H1 (cell line): ENCODE measurements around the gene EVC2. TPM values are rescaled to one million over a fixed set of nuclear protein-coding genes. Genes with fewer than 3 reads are reported as not detected.

Source experiments
- CTCF ChIA-PET: fragments of 300-600 bp; sonication (Branson Sonifier 250); formaldehyde crosslinking; loops from one replicate; lab custom pipeline; 2021; ENCODE audit not compliant: partially characterized antibody; lab: Charles Lee
- POLR2A ChIA-PET: fragments of 300-600 bp; sonication (Branson Sonifier 250); formaldehyde crosslinking; loops from one replicate; lab custom pipeline; 2021; ENCODE audit warnings: inconsistent platforms; ENCODE audit not compliant: partially characterized antibody; lab: Charles Lee
- DNase-seq, 2 experiments: peaks; one replicate each; pipeline versions ENCODE4 v3.0.0 to v3.0.0-alpha.2; 2010 to 2022; ENCODE audit warnings: low spot score in 2 of 2, low read depth in 1 of 2, mixed read lengths in 1 of 2
- FAIRE-seq: peaks from 2 replicates; lab custom pipeline; 2011; peaks lifted over from hg19 to GRCh38; lab: Jason Lieb, UNC
- H2AFZ ChIP-seq: 2 replicates; pipeline ENCODE4 v1.8.1; 2012; ENCODE audit warnings: low read length, inconsistent platforms
- H2AK5ac ChIP-seq: 2 replicates; pipeline ENCODE4 v1.6.1; 2013; ENCODE audit warnings: low read depth, low read length
- H2BK120ac ChIP-seq: replicated peaks from 2 replicates; pipeline ENCODE3; 2013; ENCODE audit warnings: low read depth, low read length, inconsistent platforms
- H2BK12ac ChIP-seq: 2 replicates; pipeline ENCODE4 v1.6.1; 2013; ENCODE audit warnings: low read depth, low read length
- H2BK15ac ChIP-seq: 2 replicates; pipeline ENCODE4 v1.6.1; 2013; ENCODE audit warnings: low read length
- H2BK20ac ChIP-seq: 2 replicates; pipeline ENCODE4 v1.6.1; 2013; ENCODE audit warnings: low read length
- H2BK5ac ChIP-seq: 2 replicates; pipeline ENCODE4 v1.6.1; 2013; ENCODE audit warnings: low read depth, low read length
- H3K14ac ChIP-seq: 2 replicates; pipeline ENCODE4 v1.6.1; 2013; ENCODE audit warnings: inconsistent platforms; ENCODE audit not compliant: insufficient read length
- H3K18ac ChIP-seq: 2 replicates; pipeline ENCODE4 v1.6.1; 2013; ENCODE audit warnings: low read length; ENCODE audit errors: extremely low read depth
- H3K23ac ChIP-seq: 2 replicates; pipeline ENCODE4 v1.6.1; 2013; ENCODE audit warnings: inconsistent platforms; ENCODE audit not compliant: insufficient read length
- H3K23me2 ChIP-seq: 2 replicates; pipeline ENCODE4 v1.6.1; 2013; ENCODE audit warnings: low read depth, low read length
- H3K27ac ChIP-seq: 2 replicates; pipeline ENCODE4 v1.6.1; 2011; ENCODE audit warnings: low read depth, low read length, inconsistent platforms
- H3K27me3 ChIP-seq, 4 experiments: replicated peaks in 1 of 4; 1 replicate in 1 of 4; 2 replicates in 3 of 4; pipeline versions ENCODE4 v1.6.1 to v1.8.1; 2011 to 2013; ENCODE audit warnings: low read length in 3 of 4, mild to moderate bottlenecking in 3 of 4, inconsistent platforms in 2 of 4, mixed read lengths in 2 of 4, moderate library complexity in 1 of 4; ENCODE audit not compliant: control insufficient read depth in 3 of 4, insufficient read depth in 3 of 4; ENCODE audit errors: extremely low read depth in 1 of 4
- H3K36me3 ChIP-seq, 4 experiments: 2 replicates each; pipeline versions ENCODE4 v1.6.1 to v1.8.1; 2011 to 2013; ENCODE audit warnings: mild to moderate bottlenecking in 4 of 4, low read length in 3 of 4, moderate library complexity in 2 of 4, control low read depth in 1 of 4, inconsistent platforms in 1 of 4; ENCODE audit not compliant: insufficient read depth in 4 of 4, control insufficient read depth in 2 of 4
- H3K4ac ChIP-seq: replicated peaks from 2 replicates; pipeline ENCODE3; 2013; ENCODE audit warnings: low read length, low read depth, mixed read lengths, inconsistent platforms; ENCODE audit not compliant: insufficient read length
- H3K4me1 ChIP-seq, 4 experiments: replicated peaks in 1 of 4; 1 replicate in 1 of 4; 2 replicates in 3 of 4; pipeline versions ENCODE4 v1.6.1 to v1.8.1; 2011 to 2013; ENCODE audit warnings: low read length in 3 of 4, inconsistent platforms in 2 of 4, mixed read lengths in 1 of 4; ENCODE audit not compliant: insufficient read depth in 4 of 4, control insufficient read depth in 3 of 4
- H3K4me2 ChIP-seq, 2 experiments: 2 replicates each; pipeline versions ENCODE4 v1.6.1 to v1.8.1; 2011 to 2013; ENCODE audit warnings: low read depth in 2 of 2, low read length in 2 of 2, control low read depth in 1 of 2, inconsistent platforms in 1 of 2, mild to moderate bottlenecking in 1 of 2; ENCODE audit not compliant: insufficient read depth in 1 of 2
- H3K4me3 ChIP-seq, 4 experiments: fragments of 200-600, 300-600 bp in 1 of 4; sonication (generic), shearing (Covaris generic), sonication (Bioruptor Twin) in 1 of 4; 2 replicates each; pipeline versions ENCODE4 v1.5.1 to v1.8.1; 2011 to 2016; ENCODE audit warnings: low read length in 4 of 4, low read depth in 3 of 4, control low read depth in 2 of 4, inconsistent platforms in 2 of 4, mild to moderate bottlenecking in 2 of 4, mixed read lengths in 1 of 4, moderate library complexity in 1 of 4; ENCODE audit not compliant: insufficient read depth in 2 of 4; ENCODE audit errors: extremely low read depth in 1 of 4
- H3K56ac ChIP-seq: replicated peaks from 2 replicates; pipeline ENCODE3; 2013; ENCODE audit warnings: low read depth, mild to moderate bottlenecking, mixed read lengths, low read length, inconsistent platforms; ENCODE audit not compliant: insufficient read length
- H3K79me1 ChIP-seq: 2 replicates; pipeline ENCODE4 v1.6.1; 2013; ENCODE audit warnings: low read depth, low read length, control low read depth
- H3K79me2 ChIP-seq, 2 experiments: 2 replicates each; pipeline versions ENCODE4 v1.6.1 to v1.8.1; 2012 to 2013; ENCODE audit warnings: low read length in 2 of 2, mild to moderate bottlenecking in 2 of 2, inconsistent platforms in 1 of 2; ENCODE audit not compliant: insufficient read depth in 2 of 2, control insufficient read depth in 1 of 2
- H3K9ac ChIP-seq, 4 experiments: replicated peaks in 1 of 4; 1 replicate in 1 of 4; 2 replicates in 3 of 4; pipeline versions ENCODE4 v1.6.1 to v1.8.1; 2011 to 2013; ENCODE audit warnings: low read depth in 3 of 4, low read length in 3 of 4, control low read depth in 2 of 4, mild to moderate bottlenecking in 2 of 4, moderate library complexity in 2 of 4, inconsistent platforms in 1 of 4; ENCODE audit errors: extremely low read depth in 1 of 4
- H3K9me3 ChIP-seq, 2 experiments: 2 replicates each; pipeline versions ENCODE4 v1.6.1 to v1.8.1; 2012 to 2013; ENCODE audit warnings: mild to moderate bottlenecking in 2 of 2, moderate library complexity in 2 of 2, control low read depth in 1 of 2, inconsistent platforms in 1 of 2, low read depth in 1 of 2, low read length in 1 of 2, mixed read lengths in 1 of 2; ENCODE audit not compliant: insufficient read depth in 2 of 2
- H4K20me1 ChIP-seq, 2 experiments: replicated peaks in 1 of 2; 2 replicates each; pipeline versions ENCODE3 to v1.8.1; 2011 to 2013; ENCODE audit warnings: inconsistent platforms in 2 of 2, low read length in 2 of 2, mild to moderate bottlenecking in 1 of 2; ENCODE audit not compliant: insufficient read depth in 2 of 2, control insufficient read depth in 1 of 2
- H4K5ac ChIP-seq: 2 replicates; pipeline ENCODE4 v1.6.1; 2013; ENCODE audit warnings: low read length, low read depth, mixed read lengths, inconsistent platforms; ENCODE audit not compliant: insufficient read length
- H4K8ac ChIP-seq: 2 replicates; pipeline ENCODE4 v1.8.0; 2013; ENCODE audit warnings: mild to moderate bottlenecking, moderate library complexity, low read length, inconsistent platforms; ENCODE audit not compliant: insufficient read depth; ENCODE audit errors: extremely low read depth
- H4K91ac ChIP-seq: replicated peaks from 2 replicates; pipeline ENCODE3; 2013; ENCODE audit warnings: low read length, mixed read lengths, inconsistent platforms; ENCODE audit not compliant: insufficient read length
- RFX5 ChIP-seq: IDR thresholded peaks from 2 replicates; pipeline ENCODE4 v1.6.1; 2011; ENCODE audit warnings: low read depth, low read length, improper control_type of control experiment, borderline replicate concordance
- YY1 ChIP-seq: IDR thresholded peaks from 2 replicates; pipeline ENCODE4 v1.6.1; 2011; ENCODE audit warnings: low read depth, mild to moderate bottlenecking, low read length
- WGBS, 2 experiments: shearing (Covaris generic) in 1 of 2; methylation state at CpG; one replicate each; pipeline versions ENCODE4 v1.1.6 to v1.1.7; 2013 to 2015; ENCODE audit warnings: low lambda C conversion rate in 2 of 2, mixed read lengths in 2 of 2, inconsistent platforms in 1 of 2, low coverage in 1 of 2, missing lambda C conversion rate in 1 of 2; ENCODE audit not compliant: insufficient replicate concordance in 2 of 2, insufficient coverage in 1 of 2, insufficient read length in 1 of 2; ENCODE audit errors: extremely low coverage in 1 of 2, missing lambda C conversion rate in 1 of 2; 5-methylcytosine and 5-hydroxymethylcytosine counted together
- polyA plus RNA-seq, 7 experiments: library from polyadenylated mRNA; depleted of rRNA in 3 of 7; stranded (reverse) in 5 of 7; unstranded in 2 of 7; fragments of >200 nt in 5 of 7; fragments of 200-250 nt in 2 of 7; gene quantifications; 1 replicate in 5 of 7; 2 replicates in 1 of 7; 4 replicates in 1 of 7; pipeline versions ENCODE4 v1.2.1 to v1.2.3, GENCODE V29; 2011 to 2013; ENCODE audit warnings: missing spikeins in 2 of 7, mixed read lengths in 2 of 7
- total RNA-seq: library from RNA; stranded (reverse); fragmentation: NEBNext Ultra II Directional; extraction: Animal tissue kit (Norgen Biotek cat#: 25700); gene quantifications from 2 replicates; pipeline ENCODE4 v1.2.1, GENCODE V29; 2021

The EVC2 gene
- total and polyA plus RNA-seq, 2 of the 8 experiments (the other 6 are each of a cell fraction or from before 2014, with no cell fraction given), result 0.73 to 5.9 TPM

DNA sequence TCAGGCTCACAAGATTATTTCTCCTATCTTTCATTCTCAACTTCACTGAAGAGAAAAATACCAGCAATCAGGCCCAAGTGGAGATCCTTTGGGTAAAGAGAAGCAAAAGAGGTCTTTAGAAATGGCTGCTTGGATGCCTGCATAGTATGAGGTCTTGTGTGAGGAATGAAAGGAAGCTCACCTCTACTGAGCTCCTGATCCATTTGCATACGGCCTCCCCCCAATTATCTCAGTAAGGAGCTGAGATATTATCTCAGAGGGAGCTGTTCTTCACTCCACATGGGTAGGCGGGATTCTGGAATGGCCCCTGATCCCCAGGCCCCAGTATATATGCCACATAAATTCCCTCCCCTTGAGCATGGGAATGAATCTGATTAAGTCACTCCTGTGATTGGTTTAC is 75.8 kb downstream of the EVC2 start:
- Histone ChIP-seq H2BK15ac (no peak overlapping the region), H3K9ac (no peak overlapping the region), H3K79me1 (no peaks in the 10 kb centered on the region), H4K20me1 (peaks cover 0 to 2% of the 10 kb centered on the region in 2 experiments), H2AFZ (no peak overlapping the region), H3K9me3 (0 out of 4 replicates have a peak, but pooled peaks cover 0 to 2% of the 10 kb centered on the region in 2 experiments), H4K8ac (no peak overlapping the region), H4K91ac (no peak overlapping the region), H3K56ac (no peak overlapping the region), H3K18ac (no peak overlapping the region), H3K27ac (no peak overlapping the region), H2BK12ac (no peak overlapping the region), H3K14ac (no peak overlapping the region), H2BK5ac (no peak overlapping the region), H3K4ac (no peak overlapping the region), H2BK20ac (no peak overlapping the region), H2AK5ac (no peak overlapping the region), H3K79me2 (no peaks in the 10 kb centered on the region), H3K4me2 (no peak overlapping the region)
- POLR2A ChIA-PET, result no interaction called here
- WGBS, 2 experiments, result 70% methylated on average over 2 of the region's 2 CpGs; no CpG with 5 or more reads in 1 of the 2 experiments
- CTCF ChIA-PET, result interaction anchor here (1.1 to 3.9 kb wide), 8 partner anchors 9 to 181 kb away, joined by 3 to 23 read pairs (median 4); no protein-coding TSS in a partner anchor
- no peak for DNase-seq
- FAIRE-seq, result no peak
- TF ChIP-seq YY1 (0 out of 2 replicates have a peak, but pooled peaks have one; percentile 20), RFX5 (no peak)
- TF ChIP-seq, all 59 proteins: peak for 1
- H3K4me1 ChIP-seq, result peaks cover 2 to 8% (median 2%) of the 10 kb centered on the region in 4 experiments; a peak in 3 of 7 replicates
- peaks cover 0 to 4% (median 0%) of the 10 kb centered on the region in 4 experiments; a peak in 2 of 8 replicates for H3K36me3 ChIP-seq
- no peaks in the 10 kb centered on the region for H3K23me2 ChIP-seq
- H3K27me3 ChIP-seq, result no peaks in the 10 kb centered on the region
- H3K4me3 ChIP-seq, result no peak overlapping the region
- no peak overlapping the region for H4K5ac ChIP-seq
- H2BK120ac ChIP-seq, result no peak overlapping the region
- no peak overlapping the region for H3K23ac ChIP-seq
